Globus pallidus (tissue), 1 donor: ENCODE results near the gene ZCCHC24.

Experiments
- DNase-seq: peaks from one replicate; pipeline ENCODE4 v3.0.0-alpha.2; 2015; ENCODE audit warnings: low spot score

ZCCHC24 gene

DNA sequence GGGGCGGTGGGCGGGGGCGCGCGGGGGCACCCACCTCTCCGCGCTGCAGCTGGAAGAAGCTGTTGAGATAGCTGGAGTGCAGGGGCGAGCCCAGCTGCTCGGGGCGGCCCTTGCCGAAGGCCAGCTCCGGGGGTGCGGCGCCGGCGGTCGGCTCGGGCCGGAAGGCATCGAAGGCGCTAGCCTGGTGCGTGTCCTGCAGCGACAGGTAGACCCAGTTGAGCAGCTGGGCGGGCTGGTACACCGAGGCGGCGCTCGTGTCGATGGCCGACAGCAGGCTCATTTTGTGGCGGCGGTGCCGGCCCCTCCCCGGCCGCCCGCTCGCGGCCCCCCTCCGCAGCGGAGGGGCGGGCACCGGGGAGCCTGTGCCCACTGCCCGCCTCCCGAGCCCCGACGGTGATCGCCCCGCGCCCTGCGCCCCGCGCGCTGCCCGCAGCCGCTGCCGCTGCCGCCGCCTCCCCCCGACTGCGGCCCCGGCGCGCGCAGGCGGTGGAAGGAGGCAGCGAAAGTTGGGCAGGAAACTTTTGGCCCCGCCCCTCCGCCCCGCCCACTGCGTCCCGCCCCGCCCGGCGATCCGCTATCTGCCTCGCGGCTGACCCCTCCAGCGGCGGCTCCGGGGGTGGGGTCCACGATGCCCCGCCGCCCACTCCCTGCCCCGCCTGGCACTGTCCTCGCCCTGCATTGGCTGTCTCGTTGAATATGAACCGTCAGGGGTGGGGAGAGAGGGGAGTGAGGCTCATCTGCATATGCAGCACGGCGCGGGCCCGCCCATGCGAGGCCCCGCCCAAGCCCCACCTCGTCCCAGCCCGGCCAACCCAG is at the start of gene ZCCHC24:
Gene ZCCHC24 (minus strand): TSS at position 464 of the 816 bp plus-strand sequence. CDS start 184 bp downstream, at position 280.
- peak; percentile 100 for DNase-seq

GRCh38 chr10:79493806-79494205 is 48.4 kb upstream of the ZCCHC24 start:
- DNase-seq, result no peak

GRCh38 chr10:79492839-79493238 is 47.4 kb upstream of the ZCCHC24 start:
- no peak for DNase-seq

GRCh38 chr10:79492256-79492655 is 46.8 kb upstream of the ZCCHC24 start:
- no peak for DNase-seq

DNA sequence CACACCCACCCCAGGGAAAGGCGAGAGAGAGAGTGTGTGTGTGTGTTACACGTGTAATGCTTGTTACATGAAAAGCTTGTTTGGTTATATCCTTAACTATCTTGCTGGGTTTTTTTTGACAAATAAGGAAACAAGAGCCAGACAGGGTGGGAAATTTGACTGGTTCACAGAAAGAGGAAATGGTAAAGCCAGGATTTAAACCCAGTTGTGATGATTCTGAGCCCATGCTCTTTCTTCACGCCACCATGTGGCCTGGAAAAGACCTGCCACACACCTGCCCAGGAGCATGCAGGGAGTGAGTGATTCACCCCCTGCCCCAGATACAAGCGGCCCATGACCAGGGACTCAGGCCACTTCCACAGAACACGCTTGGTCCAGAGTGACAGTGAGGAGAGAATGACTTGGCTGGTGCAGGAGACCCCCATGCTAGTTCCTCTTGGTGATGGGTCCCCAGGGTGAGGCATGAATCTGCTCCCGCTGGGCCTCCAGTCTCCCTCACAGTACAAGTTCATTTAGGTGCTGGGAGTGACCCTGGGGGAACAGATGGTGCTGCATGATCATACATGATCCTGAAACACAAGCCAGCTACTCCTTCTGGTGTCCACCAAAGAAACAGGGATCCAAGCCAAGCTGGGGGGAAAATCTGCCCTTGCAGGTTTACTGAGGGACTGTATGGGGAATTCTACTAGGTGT is 45.9 kb upstream of the ZCCHC24 start:
- DNase-seq, result no peak

GRCh38 chr10:79490400-79491142 is 45.1 kb upstream of the ZCCHC24 start:
- DNase-seq, result no peak

GRCh38 chr10:79488870-79489269 is 43.4 kb upstream of the ZCCHC24 start:
- no peak for DNase-seq

GRCh38 chr10:79488336-79488735 is 42.9 kb upstream of the ZCCHC24 start:
- no peak for DNase-seq

GRCh38 chr10:79487296-79488194 is 42.1 kb upstream of the ZCCHC24 start:
- DNase-seq, result no peak

GRCh38 chr10:79484476-79484875 is 39.1 kb upstream of the ZCCHC24 start:
- no peak for DNase-seq

GRCh38 chr10:79483948-79484347 is 38.5 kb upstream of the ZCCHC24 start:
- no peak for DNase-seq

DNA sequence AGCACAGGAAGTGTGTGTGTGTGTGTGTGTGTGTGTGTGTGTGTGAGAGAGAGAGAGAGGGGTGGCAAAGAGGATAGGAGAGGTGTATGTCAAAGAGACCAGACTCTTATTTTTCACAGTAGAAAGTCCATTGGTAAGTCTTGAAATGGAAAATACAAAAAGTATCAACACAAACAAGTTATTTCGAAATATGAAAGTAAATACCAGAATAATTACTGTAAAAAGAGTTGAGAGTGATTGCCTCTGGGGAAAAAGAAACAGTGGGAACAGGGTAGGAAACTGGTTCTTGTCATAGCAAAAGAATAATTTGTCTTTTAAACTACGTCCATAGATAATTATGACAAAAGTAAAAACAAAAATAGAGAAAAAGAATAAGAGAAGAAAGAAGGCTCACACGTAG is 37.9 kb upstream of the ZCCHC24 start:
- no peak for DNase-seq

DNA sequence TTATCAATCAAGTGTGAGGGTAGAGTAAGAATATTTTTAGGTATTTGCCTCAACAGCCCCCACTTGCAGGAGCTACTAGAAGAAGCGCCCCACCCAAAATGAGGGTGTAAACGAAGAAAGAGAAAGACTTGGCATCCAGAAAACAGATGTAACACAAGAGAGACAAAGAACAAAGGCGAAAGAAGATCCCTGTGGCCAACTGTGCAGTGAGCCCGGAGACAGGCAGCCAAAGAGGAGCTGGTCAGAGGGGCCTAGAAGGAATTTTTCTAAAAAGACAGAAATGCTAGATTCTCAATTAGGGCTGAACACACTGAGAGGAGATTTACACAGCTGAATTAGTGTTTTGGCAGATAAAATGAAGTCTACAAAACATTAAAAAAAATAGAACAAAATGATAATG is 37.3 kb upstream of the ZCCHC24 start:
- no peak for DNase-seq

DNA sequence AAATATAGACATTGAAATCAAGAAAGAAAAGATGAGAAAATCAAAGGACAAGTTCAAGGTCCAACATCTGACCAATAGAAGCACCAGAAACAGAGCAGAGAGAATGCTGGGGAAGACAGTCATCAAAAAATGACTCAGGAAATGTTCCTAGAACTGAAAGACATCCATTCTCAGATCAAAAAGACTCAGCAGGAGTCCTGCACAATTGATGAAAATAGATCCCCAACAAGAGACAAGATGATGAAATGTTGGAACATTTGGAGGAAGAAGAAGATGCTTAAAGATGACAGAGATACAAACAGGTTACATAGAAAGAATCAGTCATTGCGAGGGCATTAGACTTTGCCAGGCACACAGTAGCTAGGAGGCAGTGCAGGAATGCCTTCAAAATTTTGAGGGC is 36.9 kb upstream of the ZCCHC24 start:
- no peak for DNase-seq

- no peak for DNase-seq
Measured at GRCh38 chr10:79479283-79479909, 34.0 kb upstream of the ZCCHC24 start.

DNA sequence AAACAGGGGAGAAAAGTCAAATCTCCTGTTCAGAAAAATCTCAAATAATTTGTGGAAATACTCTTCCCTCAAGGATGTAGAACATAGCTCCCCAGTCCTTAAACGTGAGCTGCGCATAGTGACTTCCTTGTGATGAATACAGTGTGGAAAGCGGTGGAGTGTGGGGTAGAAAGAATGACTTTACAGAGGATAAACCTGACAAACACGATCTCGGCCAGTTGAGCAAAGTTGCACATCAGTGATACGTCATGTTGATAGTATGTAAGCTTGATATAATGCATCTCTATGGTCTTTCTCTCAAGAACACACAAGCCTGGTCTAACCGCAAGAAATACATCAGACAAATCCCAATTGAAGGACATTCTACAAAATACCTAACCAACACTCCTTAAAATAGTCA is 32.0 kb upstream of the ZCCHC24 start:
- no peak for DNase-seq

DNA sequence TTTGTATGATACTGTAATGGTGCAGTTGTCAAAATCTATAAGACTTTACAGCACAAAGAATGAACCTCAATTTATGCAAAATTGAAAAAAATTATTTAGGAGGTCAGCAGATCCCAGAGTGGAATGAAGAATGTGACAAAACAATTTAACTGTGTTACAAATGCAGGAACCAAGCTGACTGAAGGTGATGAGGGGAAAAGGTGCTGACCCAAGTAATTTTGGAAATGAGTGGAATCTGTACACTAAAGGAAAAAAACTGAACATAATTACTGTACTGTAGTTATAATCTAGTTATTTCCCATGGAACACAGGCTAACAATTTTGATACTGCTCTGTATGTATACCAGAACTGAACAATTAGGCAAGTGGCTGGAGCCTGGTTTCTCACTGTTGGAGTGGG is 31.2 kb upstream of the ZCCHC24 start:
- no peak for DNase-seq

GRCh38 chr10:79475877-79476276 is 30.5 kb upstream of the ZCCHC24 start:
- no peak for DNase-seq

- no peak for DNase-seq
Measured at GRCh38 chr10:79475119-79475653, 29.8 kb upstream of the ZCCHC24 start.

DNA sequence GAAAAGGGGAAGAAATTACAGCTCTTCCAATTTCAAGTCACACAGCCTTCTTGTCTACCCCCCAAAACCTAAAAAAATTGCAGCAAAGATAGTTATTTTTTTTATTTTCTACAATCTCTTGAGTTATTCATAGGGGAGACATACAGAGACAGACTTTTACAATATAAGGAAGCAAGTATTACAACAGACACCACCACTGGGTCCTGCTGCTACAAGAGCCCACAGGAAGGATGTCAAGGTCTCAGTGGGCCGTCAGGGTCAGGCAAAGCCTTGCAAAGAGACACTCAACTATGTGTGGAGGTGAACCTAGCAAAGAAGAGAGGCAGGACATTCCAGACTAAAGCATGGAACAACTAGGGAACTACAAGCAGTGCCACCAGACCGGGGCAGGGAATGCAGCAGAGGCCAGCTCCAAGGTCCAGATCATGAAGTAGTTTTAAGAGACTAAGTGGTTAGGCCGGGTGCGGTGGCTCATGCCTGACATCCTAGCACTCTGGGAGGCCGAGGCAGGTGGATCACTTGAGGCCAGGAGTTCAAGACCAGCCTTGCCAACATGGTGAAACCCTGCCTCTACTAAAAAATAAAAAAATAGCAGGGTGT is 28.2 kb upstream of the ZCCHC24 start:
- DNase-seq, result no peak

- DNase-seq, result no peak
Measured at GRCh38 chr10:79472951-79473350, 27.5 kb upstream of the ZCCHC24 start.
